Calu3 (cell line): Measurements from ENCODE around the gene COL5A1. TPM values are rescaled to one million over a fixed set of nuclear protein-coding genes. Genes with fewer than 3 reads are reported as not detected.

Experiments used
- BruUV-seq: library from RNA; stranded (reverse); fragments of 400-500 nt; replicated peaks from 2 replicates; lab custom pipeline; 2021; lab: Mats Ljungman, UMichigan
- CTCF ChIA-PET: fragments of 300-600 bp; sonication (Branson Sonifier 250); formaldehyde crosslinking; loops from one replicate; lab custom pipeline; 2022; ENCODE audit warnings: antibody characterized with exemption; lab: Charles Lee
- DNase-seq: peaks from one replicate; pipeline ENCODE4 v3.0.0; 2022
- H3K27ac Mint-ChIP-seq: one replicate; pipeline ENCODE4 v1.8.0; 2022; ENCODE audit warnings: mixed read lengths; ENCODE audit not compliant: unreplicated experiment
- H3K27me3 Mint-ChIP-seq: one replicate; pipeline ENCODE4 v1.8.0; 2022; ENCODE audit warnings: mixed read lengths; ENCODE audit not compliant: unreplicated experiment
- H3K36me3 Mint-ChIP-seq: one replicate; pipeline ENCODE4 v1.8.0; 2022; ENCODE audit warnings: mild to moderate bottlenecking, moderate library complexity, mixed read lengths; ENCODE audit not compliant: insufficient read depth, unreplicated experiment
- H3K4me1 Mint-ChIP-seq: one replicate; pipeline ENCODE4 v1.8.0; 2022; ENCODE audit warnings: mild to moderate bottlenecking, low read depth, mixed read lengths; ENCODE audit not compliant: unreplicated experiment
- H3K4me3 Mint-ChIP-seq: one replicate; pipeline ENCODE4 v1.8.0; 2022; ENCODE audit warnings: mild to moderate bottlenecking, low read depth, moderate library complexity, mixed read lengths; ENCODE audit not compliant: unreplicated experiment
- H3K9me3 Mint-ChIP-seq: one replicate; pipeline ENCODE4 v1.8.0; 2022; ENCODE audit warnings: low read depth, mixed read lengths; ENCODE audit not compliant: unreplicated experiment
- intact Hi-C: fragments of 100-400 bp; cut with micrococcal nuclease; formaldehyde crosslinking; loops from one replicate; pipeline ENCODE4 v1.10.0; 2022; ENCODE audit not compliant: unreplicated experiment
- total RNA-seq: library from RNA; stranded (reverse); gene quantifications from 2 replicates; pipeline ENCODE4 v1.2.3, GENCODE V29; 2022
- TF ChIP-seq, protein P1 (sequence below): fragments of 200-600 bp; IDR thresholded peaks from one replicate; pipeline ENCODE4 v1.8.0; 2022; ENCODE audit warnings: antibody characterized with exemption; ENCODE audit not compliant: unreplicated experiment

The COL5A1 gene
- total RNA-seq, 1 experiment from 2014 or later: not detected

DNA sequence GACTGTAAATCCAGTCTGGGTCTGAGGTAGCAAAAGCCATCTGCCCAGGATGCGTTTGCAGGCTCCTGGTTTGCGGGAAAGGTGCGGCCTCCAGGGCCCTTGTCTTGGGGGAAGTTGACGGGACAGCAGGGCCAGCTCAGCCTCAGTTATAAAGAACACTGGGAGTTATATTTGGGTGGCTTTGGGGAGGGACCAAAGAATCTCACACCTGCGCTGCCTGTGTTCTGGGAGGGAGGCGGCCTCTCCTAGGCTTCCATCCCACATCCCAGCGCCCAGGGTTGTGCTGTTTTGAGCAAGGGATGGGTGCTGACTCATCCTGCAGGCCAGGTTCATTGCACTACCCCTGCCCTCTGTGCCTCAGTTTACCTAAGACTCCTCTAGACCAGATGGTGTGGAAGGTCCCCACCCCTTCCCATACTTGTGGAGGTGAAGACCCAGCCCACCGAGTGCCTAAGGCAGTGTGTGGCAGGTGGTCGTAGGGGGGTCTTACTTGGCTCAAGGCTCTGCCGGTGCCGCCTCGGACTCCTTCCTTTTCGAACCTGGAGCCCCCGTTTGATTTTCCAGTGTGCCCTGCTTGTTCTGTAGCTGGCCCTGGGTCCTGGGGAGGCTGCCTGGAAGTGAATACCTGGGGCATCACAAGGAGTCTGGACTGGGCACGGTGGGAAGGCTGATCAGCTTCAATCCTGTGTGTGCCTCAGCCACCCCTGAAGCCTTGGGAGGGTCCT lies 199.7 kb downstream of the COL5A1 start:
- no peak overlapping the region for H3K27ac Mint-ChIP-seq
- TF ChIP-seq, protein P1, sequence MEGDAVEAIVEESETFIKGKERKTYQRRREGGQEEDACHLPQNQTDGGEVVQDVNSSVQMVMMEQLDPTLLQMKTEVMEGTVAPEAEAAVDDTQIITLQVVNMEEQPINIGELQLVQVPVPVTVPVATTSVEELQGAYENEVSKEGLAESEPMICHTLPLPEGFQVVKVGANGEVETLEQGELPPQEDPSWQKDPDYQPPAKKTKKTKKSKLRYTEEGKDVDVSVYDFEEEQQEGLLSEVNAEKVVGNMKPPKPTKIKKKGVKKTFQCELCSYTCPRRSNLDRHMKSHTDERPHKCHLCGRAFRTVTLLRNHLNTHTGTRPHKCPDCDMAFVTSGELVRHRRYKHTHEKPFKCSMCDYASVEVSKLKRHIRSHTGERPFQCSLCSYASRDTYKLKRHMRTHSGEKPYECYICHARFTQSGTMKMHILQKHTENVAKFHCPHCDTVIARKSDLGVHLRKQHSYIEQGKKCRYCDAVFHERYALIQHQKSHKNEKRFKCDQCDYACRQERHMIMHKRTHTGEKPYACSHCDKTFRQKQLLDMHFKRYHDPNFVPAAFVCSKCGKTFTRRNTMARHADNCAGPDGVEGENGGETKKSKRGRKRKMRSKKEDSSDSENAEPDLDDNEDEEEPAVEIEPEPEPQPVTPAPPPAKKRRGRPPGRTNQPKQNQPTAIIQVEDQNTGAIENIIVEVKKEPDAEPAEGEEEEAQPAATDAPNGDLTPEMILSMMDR: no peak
- intact Hi-C loops: no loop called here
- CTCF ChIA-PET: no interaction called here
- no peaks in the 10 kb centered on the region for H3K27me3 Mint-ChIP-seq
- H3K4me3 Mint-ChIP-seq: no peak overlapping the region
- no peaks in the 10 kb centered on the region for H3K9me3 Mint-ChIP-seq
- H3K4me1 Mint-ChIP-seq: no peaks in the 10 kb centered on the region
- DNase-seq: no peak
- H3K36me3 Mint-ChIP-seq: no peaks in the 10 kb centered on the region
- BruUV-seq: no TSS peak

DNA sequence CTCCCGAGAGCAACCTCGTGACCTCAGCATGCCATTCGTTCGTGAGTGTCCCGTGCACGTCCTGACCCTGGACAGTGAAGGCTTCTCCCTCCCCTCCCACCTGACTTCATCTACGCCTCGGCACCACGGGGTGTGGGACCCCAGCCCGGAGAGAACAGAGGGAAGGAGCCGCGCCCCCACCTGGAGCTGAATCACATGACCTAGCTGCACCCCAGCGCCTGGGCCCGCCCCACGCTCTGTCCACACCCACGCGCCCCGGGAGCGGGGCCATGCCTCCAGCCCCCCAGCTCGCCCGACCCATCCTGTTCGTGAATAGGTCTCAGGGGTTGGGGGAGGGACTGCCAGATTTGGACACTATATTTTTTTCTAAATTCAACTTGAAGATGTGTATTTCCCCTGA lies 200.7 kb downstream of the COL5A1 start:
- no peak for DNase-seq
- no peaks in the 10 kb centered on the region for H3K36me3 Mint-ChIP-seq
- TF ChIP-seq, protein P1: no peak
- no peak overlapping the region for H3K4me3 Mint-ChIP-seq
- intact Hi-C loops: no loop called here
- H3K27me3 Mint-ChIP-seq: no peaks in the 10 kb centered on the region
- no TSS peak for BruUV-seq
- no peak overlapping the region for H3K27ac Mint-ChIP-seq
- no peaks in the 10 kb centered on the region for H3K9me3 Mint-ChIP-seq
- no peaks in the 10 kb centered on the region for H3K4me1 Mint-ChIP-seq
- CTCF ChIA-PET: no interaction called here

DNA sequence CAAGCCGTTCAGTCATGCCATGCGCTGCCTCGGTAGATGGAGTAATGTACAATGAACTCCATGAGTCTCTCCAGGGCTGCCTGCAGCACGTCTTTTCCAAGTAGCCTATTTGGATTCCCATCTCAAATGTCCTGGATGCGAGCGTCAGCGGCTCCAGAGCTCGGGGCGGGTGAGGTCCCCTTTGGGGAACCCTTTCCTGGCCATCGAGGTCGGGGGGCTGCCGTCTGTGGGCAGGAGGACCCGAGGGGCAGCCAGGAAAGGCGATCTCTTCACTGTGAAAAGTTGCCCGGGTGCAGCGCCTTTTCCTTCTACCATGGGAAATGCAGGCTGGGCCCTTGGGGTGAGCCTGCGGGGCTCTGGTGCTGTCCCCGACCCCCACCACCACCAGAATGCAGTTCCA lies 202.1 kb downstream of the COL5A1 start:
- no peaks in the 10 kb centered on the region for H3K9me3 Mint-ChIP-seq
- H3K27ac Mint-ChIP-seq: no peak overlapping the region
- H3K4me1 Mint-ChIP-seq: no peaks in the 10 kb centered on the region
- CTCF ChIA-PET: no interaction called here
- H3K4me3 Mint-ChIP-seq: no peak overlapping the region
- no peaks in the 10 kb centered on the region for H3K27me3 Mint-ChIP-seq
- intact Hi-C loops: no loop called here
- TF ChIP-seq, protein P1: no peak
- no TSS peak for BruUV-seq
- no peak for DNase-seq
- H3K36me3 Mint-ChIP-seq: no peaks in the 10 kb centered on the region

DNA sequence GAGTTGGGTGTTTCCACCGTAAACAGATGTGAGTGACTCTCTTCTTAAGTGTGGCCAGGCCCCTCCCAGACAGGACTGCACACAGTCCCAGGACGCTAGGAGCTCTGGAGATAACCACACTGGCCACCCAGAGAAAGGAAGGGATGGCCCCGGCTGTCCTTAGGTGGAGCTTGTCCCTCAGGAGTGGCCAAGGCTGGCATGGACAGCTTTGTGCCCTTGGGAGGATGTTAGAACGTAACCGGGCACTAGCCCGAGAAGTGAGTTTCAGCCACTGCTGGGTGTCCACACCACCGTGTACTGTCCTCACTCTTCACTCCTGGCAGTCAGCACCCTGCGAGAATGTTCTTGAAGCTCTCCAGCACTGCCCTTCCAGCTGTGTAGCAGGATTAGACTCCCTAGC lies 203.2 kb downstream of the COL5A1 start:
- CTCF ChIA-PET: no interaction called here

More for the DNA sequence above, 203.2 kb downstream of the COL5A1 start:
- no TSS peak for BruUV-seq
- H3K36me3 Mint-ChIP-seq: no peaks in the 10 kb centered on the region
- H3K9me3 Mint-ChIP-seq: no peaks in the 10 kb centered on the region
- H3K4me1 Mint-ChIP-seq: no peaks in the 10 kb centered on the region
- intact Hi-C loops: no loop called here
- no peak overlapping the region for H3K27ac Mint-ChIP-seq
- TF ChIP-seq, protein P1: no peak
- H3K4me3 Mint-ChIP-seq: no peak overlapping the region
- no peaks in the 10 kb centered on the region for H3K27me3 Mint-ChIP-seq
- DNase-seq: no peak
